Liver (tissue), 9 donors: Measurements from ENCODE around the gene TENT4A. TPM values are rescaled to one million over a fixed set of nuclear protein-coding genes. Genes with fewer than 3 reads are reported as not detected.

Source experiments
- DNase-seq: peaks from one replicate; pipeline ENCODE4 v3.0.0-alpha.2; 2017; ENCODE audit warnings: low spot score
- H3K27ac ChIP-seq, 2 donors: one replicate each; pipeline ENCODE4 v1.7.0; 2013; ENCODE audit warnings: inconsistent platforms in 2 of 2, low read length in 2 of 2, control low read depth in 1 of 2, low read depth in 1 of 2, mild to moderate bottlenecking in 1 of 2
- H3K27me3 ChIP-seq, 4 donors: one replicate each; pipeline versions ENCODE4 v1.6.1 to v1.7.0; 2013; ENCODE audit warnings: low read length in 3 of 4, inconsistent platforms in 1 of 4, mild to moderate bottlenecking in 1 of 4, moderate library complexity in 1 of 4; ENCODE audit not compliant: control insufficient read depth in 4 of 4, insufficient read depth in 4 of 4
- H3K36me3 ChIP-seq, 4 donors: one replicate each; pipeline versions ENCODE4 v1.6.1 to v1.7.0; 2013; ENCODE audit warnings: low read length in 3 of 4, mild to moderate bottlenecking in 3 of 4, low read depth in 1 of 4, moderate library complexity in 1 of 4; ENCODE audit not compliant: control insufficient read depth in 4 of 4, insufficient read depth in 3 of 4
- H3K4me1 ChIP-seq, 4 donors: one replicate each; pipeline versions ENCODE4 v1.6.1 to v1.7.0; 2013; ENCODE audit warnings: low read length in 3 of 4, mild to moderate bottlenecking in 3 of 4, moderate library complexity in 1 of 4; ENCODE audit not compliant: control insufficient read depth in 4 of 4, insufficient read depth in 4 of 4
- H3K4me3 ChIP-seq, 3 donors: one replicate each; pipeline versions ENCODE4 v1.6.1 to v1.7.0; 2013; ENCODE audit warnings: low read length in 3 of 3, control low read depth in 1 of 3, low read depth in 1 of 3, mild to moderate bottlenecking in 1 of 3
- H3K9ac ChIP-seq, 2 donors: one replicate each; pipeline ENCODE4 v1.7.0; 2013; ENCODE audit warnings: low read length in 2 of 2, mild to moderate bottlenecking in 2 of 2, moderate library complexity in 2 of 2, control low read depth in 1 of 2, low read depth in 1 of 2
- H3K9me3 ChIP-seq, 4 donors: one replicate each; pipeline versions ENCODE4 v1.6.1 to v1.7.0; 2013; ENCODE audit warnings: low read length in 3 of 4; ENCODE audit not compliant: control insufficient read depth in 4 of 4
- ATF3 ChIP-seq: IDR thresholded peaks from 2 replicates; pipeline ENCODE4 v1.6.1; 2016; ENCODE audit warnings: antibody characterized with exemption
- CTCF ChIP-seq: fragments of 150-350 bp; IDR thresholded peaks from 2 replicates; pipeline ENCODE4 v1.5.1; 2017; ENCODE audit warnings: improper control_type of control experiment, low read depth, low read length; ENCODE audit not compliant: missing input control
- EGR1 ChIP-seq, 2 donors: IDR thresholded peaks; 2 replicates each; pipeline ENCODE4 v1.6.1; 2016 to 2018; ENCODE audit warnings: antibody characterized with exemption in 2 of 2, low read depth in 2 of 2
- FOXA1 ChIP-seq: IDR thresholded peaks from 2 replicates; pipeline ENCODE4 v1.6.1; 2016; ENCODE audit warnings: antibody characterized with exemption
- FOXA2 ChIP-seq: IDR thresholded peaks from 2 replicates; pipeline ENCODE4 v1.6.1; 2016; ENCODE audit warnings: antibody characterized with exemption
- GABPA ChIP-seq, 2 donors: IDR thresholded peaks in 1 of 2; conservative IDR thresholded peaks in 1 of 2; 2 replicates each; pipeline ENCODE4 v1.6.1; 2016; ENCODE audit warnings: antibody characterized with exemption in 2 of 2, mild to moderate bottlenecking in 1 of 2, moderate library complexity in 1 of 2
- HNF4A ChIP-seq, 2 donors: conservative IDR thresholded peaks; 2 replicates each; pipeline ENCODE4 v1.6.1; 2016; ENCODE audit warnings: antibody characterized with exemption in 2 of 2, mild to moderate bottlenecking in 2 of 2
- HNF4G ChIP-seq: IDR thresholded peaks from 2 replicates; pipeline ENCODE4 v1.6.1; 2016; ENCODE audit warnings: antibody characterized with exemption
- MAX ChIP-seq: IDR thresholded peaks from 2 replicates; pipeline ENCODE4 v1.6.1; 2016; ENCODE audit warnings: antibody characterized with exemption
- NR2F2 ChIP-seq: IDR thresholded peaks from 2 replicates; pipeline ENCODE4 v1.6.1; 2016; ENCODE audit warnings: antibody characterized with exemption
- RAD21 ChIP-seq, 2 donors: IDR thresholded peaks; 2 replicates each; pipeline ENCODE4 v1.6.1; 2016; ENCODE audit warnings: antibody characterized with exemption in 2 of 2, mild to moderate bottlenecking in 2 of 2
- REST ChIP-seq: IDR thresholded peaks from 2 replicates; pipeline ENCODE4 v1.6.1; 2016; ENCODE audit warnings: antibody characterized with exemption, mild to moderate bottlenecking
- RXRA ChIP-seq, 2 donors: IDR thresholded peaks; 2 replicates each; pipeline ENCODE4 v1.6.1; 2017 to 2018; ENCODE audit warnings: antibody characterized with exemption in 2 of 2, mild to moderate bottlenecking in 1 of 2
- SP1 ChIP-seq: IDR thresholded peaks from 2 replicates; pipeline ENCODE4 v1.6.1; 2018; ENCODE audit warnings: antibody characterized with exemption, mild to moderate bottlenecking
- TAF1 ChIP-seq: conservative IDR thresholded peaks from 2 replicates; pipeline ENCODE4 v1.6.1; 2016; ENCODE audit warnings: antibody characterized with exemption, mild to moderate bottlenecking
- YY1 ChIP-seq: IDR thresholded peaks from 2 replicates; pipeline ENCODE4 v1.6.1; 2016; ENCODE audit warnings: antibody characterized with exemption, mild to moderate bottlenecking
- ZBTB33 ChIP-seq: IDR thresholded peaks from 2 replicates; pipeline ENCODE4 v1.6.1; 2016; ENCODE audit warnings: antibody characterized with exemption
- WGBS: extraction: QIAGEN DNeasy Blood & Tissue Kit; methylation state at CpG from one replicate; pipeline ENCODE4 v1.1.7; 2013; 5-methylcytosine and 5-hydroxymethylcytosine counted together
- polyA plus RNA-seq, 2 donors: library from polyadenylated mRNA; stranded (reverse) in 1 of 2; unstranded in 1 of 2; fragments of 200-250 nt in 1 of 2; fragments of >200 nt in 1 of 2; fragmentation: Nextera tagmentation in 1 of 2; extraction: Ambion mirVana in 1 of 2; gene quantifications; one replicate each; pipeline versions ENCODE4 v1.2.1 to v1.2.3, GENCODE V29; 2013 to 2015
- total RNA-seq, 2 donors: library from RNA; depleted of rRNA; stranded (reverse); fragments of >200 nt; gene quantifications; one replicate each; pipeline ENCODE4 v1.2.3, GENCODE V29; 2014
- donor health status: healthy.
- donor health status: healthy.
- donor health status: healthy.
- donor health status: healthy.
- donor health status: healthy.

The TENT4A gene
- total and polyA plus RNA-seq, 4 donors = 3.9 to 15.1 (median 8.1) TPM

GRCh38 chr5:6762697-6763096, 49.5 kb downstream of the TENT4A start:
- TF ChIP-seq CTCF (no peak), ATF3 (no peak), SP1 (no peak), YY1 (no peak), EGR1 (IDR thresholded peaks at IDR 0.05; ENCODE audit: low read depth in 2 of 2) (no peak), REST (no peak), FOXA2 (no peak), HNF4A (conservative IDR thresholded peaks at IDR 0.05) (no peak), MAX (no peak), HNF4G (no peak), FOXA1 (no peak), ZBTB33 (no peak), TAF1 (no peak), NR2F2 (no peak)
- peaks cover 0 to 2% (median 0%) of the 10 kb centered on the region in 4 donors for H3K36me3 ChIP-seq
- WGBS = 98% methylated on average over 8 of the region's 8 CpGs

GRCh38 chr5:6763191-6763590, 50.0 kb downstream of the TENT4A start:
- Histone ChIP-seq H3K4me3 (no peak overlapping the region), H3K36me3 (no peaks in the 10 kb centered on the region), H3K27ac (no peak overlapping the region), H3K9me3 (no peaks in the 10 kb centered on the region), H3K4me1 (peaks cover 4 to 19% (median 9%) of the 10 kb centered on the region in 4 donors), H3K27me3 (no peaks in the 10 kb centered on the region), H3K9ac (no peak overlapping the region)
- 96% methylated on average over 12 of the region's 12 CpGs for WGBS
- no peak for DNase-seq
- no peak for TF ChIP-seq FOXA1
- no peak for TF ChIP-seq RXRA (IDR thresholded peaks at IDR 0.05)
- TF ChIP-seq GABPA (IDR thresholded peaks at IDR 0.05 in 1 of 2, conservative IDR thresholded peaks at IDR 0.05 in 1 of 2) = no peak
- TF ChIP-seq EGR1 (IDR thresholded peaks at IDR 0.05; ENCODE audit: low read depth in 2 of 2) = no peak
- TF ChIP-seq ZBTB33 = no peak
- TF ChIP-seq RAD21 (IDR thresholded peaks at IDR 0.05) = no peak
- no peak for TF ChIP-seq MAX
- no peak for TF ChIP-seq TAF1
- TF ChIP-seq HNF4A (conservative IDR thresholded peaks at IDR 0.05) = no peak
- no peak for TF ChIP-seq SP1
- no peak for TF ChIP-seq YY1
- TF ChIP-seq NR2F2 = no peak
- TF ChIP-seq ATF3 = no peak
- no peak for TF ChIP-seq FOXA2

More at GRCh38 chr5:6762697-6763096, 49.5 kb downstream of the TENT4A start:
- peaks cover 5 to 24% (median 11%) of the 10 kb centered on the region in 4 donors for H3K4me1 ChIP-seq
- H3K27ac ChIP-seq = no peak overlapping the region
- no peak overlapping the region for H3K9ac ChIP-seq
- H3K9me3 ChIP-seq = no peaks in the 10 kb centered on the region
- H3K4me3 ChIP-seq = no peak overlapping the region
- H3K27me3 ChIP-seq = no peaks in the 10 kb centered on the region
- no peak for DNase-seq
